8988T (cell line): Measurements from ENCODE around the gene TTC28.

ENCODE experiments used
- DNase-seq: peaks from one replicate; pipeline ENCODE4 v3.0.0; 2011

The TTC28 gene

GRCh38 chr22:27935897-27936296 is 743.7 kb downstream of the TTC28 start:
- no peak for DNase-seq

GRCh38 chr22:27934069-27934468 is 745.6 kb downstream of the TTC28 start:
- DNase-seq, result no peak

DNA sequence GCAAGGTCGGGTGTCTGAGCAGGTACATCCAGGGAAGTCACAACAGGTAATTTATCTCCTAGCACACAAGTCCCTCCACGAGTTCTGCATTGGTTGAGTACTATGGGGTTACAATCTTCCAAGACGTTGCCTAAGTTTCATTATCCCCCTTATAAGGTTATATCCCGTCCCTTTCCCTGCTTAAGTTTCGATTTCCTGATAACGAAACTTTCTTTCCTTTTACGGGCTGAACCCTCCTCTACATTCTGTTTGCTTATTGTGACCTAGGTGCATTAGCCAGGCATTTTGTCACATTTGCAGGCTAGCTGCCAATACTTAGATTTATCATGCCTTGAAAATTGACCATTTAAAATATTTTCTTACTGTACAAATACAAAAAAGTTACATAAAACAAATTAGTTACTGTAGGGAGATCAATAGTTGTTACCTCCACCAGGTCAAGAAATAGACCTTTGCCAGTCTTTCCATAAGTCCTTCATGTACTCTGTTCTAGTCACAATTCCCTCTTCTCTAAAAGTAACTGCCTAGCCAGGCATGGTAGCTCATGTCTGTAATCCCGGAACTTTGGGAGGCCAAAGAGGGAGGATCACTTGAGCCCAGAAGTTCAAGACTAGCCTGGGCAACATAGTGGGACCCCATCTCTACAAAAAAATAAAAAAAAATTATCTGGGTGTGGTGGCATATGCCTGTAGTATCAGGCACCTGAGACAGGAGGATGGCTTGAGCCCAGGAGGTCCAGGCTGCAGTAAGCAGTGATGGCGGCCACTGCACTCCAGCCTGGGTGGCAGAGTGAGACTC is 746.3 kb downstream of the TTC28 start:
- no peak for DNase-seq

DNA sequence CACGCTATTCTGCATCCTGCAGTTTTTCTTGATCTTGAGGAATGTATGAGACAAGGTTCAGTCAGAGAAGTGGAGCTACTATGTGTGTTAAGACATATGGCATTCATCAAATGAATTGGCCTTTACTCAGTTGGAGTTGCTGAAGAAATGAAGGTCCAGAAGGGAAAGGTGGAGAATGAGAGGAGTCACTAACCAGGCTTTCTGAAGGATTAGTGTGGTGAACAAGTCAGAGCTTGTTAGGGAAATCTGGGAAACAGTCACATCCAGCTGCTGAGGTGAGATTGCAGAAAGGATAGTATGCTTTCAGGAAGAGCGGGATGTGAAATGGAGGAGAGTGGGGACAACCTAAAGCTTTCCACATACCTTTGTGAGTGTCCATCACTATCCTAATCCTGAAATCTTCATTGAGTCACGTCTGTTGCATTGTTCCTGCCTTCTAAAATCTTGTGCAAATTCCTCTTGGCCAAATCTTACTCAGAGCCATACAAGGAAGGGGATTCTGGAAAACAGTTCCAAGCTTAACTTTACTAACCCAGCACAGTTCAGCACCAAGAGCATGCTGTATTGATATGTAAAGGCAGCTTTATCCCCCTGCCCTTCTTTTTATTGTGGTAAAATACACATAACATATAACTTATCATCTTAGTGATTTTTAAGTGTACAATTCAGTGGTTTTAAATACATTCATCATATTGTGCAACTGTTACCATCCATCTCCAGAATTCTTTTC is 749.1 kb downstream of the TTC28 start:
- no peak for DNase-seq
